Gastroesophageal sphincter (tissue), 3 donors: ENCODE measurements around the gene SERGEF.

Source experiments
- CTCF ChIP-seq, 4 experiments: fragments of 200-600 bp in 2 of 4; fragments of 450-650 bp in 2 of 4; sonication (generic) in 1 of 4; IDR thresholded peaks; one replicate each; pipeline ENCODE4 v1.5.1; 2017 to 2019; ENCODE audit warnings: antibody characterized with exemption in 4 of 4, mild to moderate bottlenecking in 2 of 4, moderate library complexity in 2 of 4
- POLR2A ChIP-seq, 2 donors: fragments of 450-650 bp; IDR thresholded peaks; one replicate each; pipeline ENCODE4 v1.6.1; 2017; ENCODE audit warnings: antibody characterized with exemption in 2 of 2, mild to moderate bottlenecking in 2 of 2, moderate library complexity in 1 of 2
- POLR2AphosphoS5 ChIP-seq: sonication (generic); formaldehyde crosslinking; IDR thresholded peaks from one replicate; pipeline ENCODE4 v1.6.1; 2017; ENCODE audit warnings: antibody characterized with exemption

GRCh38 chr11:17769218-17769617, 243.6 kb downstream of the SERGEF start:
- no peak for TF ChIP-seq CTCF (IDR thresholded peaks at IDR 0.05)
- TF ChIP-seq POLR2A (IDR thresholded peaks at IDR 0.05): no peak
- no peak for TF ChIP-seq POLR2AphosphoS5
